HepG2 (cell line): ENCODE measurements around the gene GGPS1. TPM values are rescaled to one million over a fixed set of nuclear protein-coding genes. Genes with fewer than 3 reads are reported as not detected.

Experiments
- EEA1 ChIP-seq: sonication (generic); formaldehyde crosslinking; IDR thresholded peaks from 2 replicates; pipeline ENCODE4 v1.5.1; 2020; ENCODE audit warnings: mild to moderate bottlenecking, missing genetic modification reagents, borderline replicate concordance
- ERF ChIP-seq: IDR thresholded peaks from 2 replicates; pipeline ENCODE4 v1.6.1; 2018; ENCODE audit warnings: missing biosample characterization, missing genetic modification reagents
- GATAD2A ChIP-seq: IDR thresholded peaks from 2 replicates; pipeline ENCODE4 v1.6.1; 2016
- GZF1 ChIP-seq: sonication (generic); formaldehyde crosslinking; IDR thresholded peaks from 2 replicates; pipeline ENCODE4 v1.5.1; 2020; ENCODE audit warnings: mild to moderate bottlenecking, missing genetic modification reagents
- KLF13 ChIP-seq: sonication (generic); formaldehyde crosslinking; IDR thresholded peaks from 2 replicates; pipeline ENCODE4 v1.4.0; 2020; ENCODE audit warnings: mild to moderate bottlenecking, missing genetic modification reagents
- NCOA2 ChIP-seq: sonication (generic); formaldehyde crosslinking; IDR thresholded peaks from 2 replicates; pipeline ENCODE4 v1.8.0; 2022; ENCODE audit warnings: inconsistent platforms
- NFIB ChIP-seq: sonication (generic); formaldehyde crosslinking; IDR thresholded peaks from 2 replicates; pipeline ENCODE4 v1.9.0; 2021; ENCODE audit warnings: missing genetic modification reagents, mild to moderate bottlenecking, borderline replicate concordance
- PATZ1 ChIP-seq: sonication (generic); formaldehyde crosslinking; IDR thresholded peaks from 2 replicates; pipeline ENCODE4 v1.4.0; 2020; ENCODE audit warnings: missing genetic modification reagents
- PLRG1 ChIP-seq: fragments of 450-650 bp; conservative IDR thresholded peaks from 2 replicates; pipeline ENCODE4 v1.6.1; 2016
- SYNCRIP ChIP-seq: fragments of 200-400 bp; formaldehyde crosslinking; IDR thresholded peaks from 2 replicates; pipeline ENCODE4 v1.6.1; 2018; ENCODE audit warnings: mild to moderate bottlenecking, low read depth, low read length; ENCODE audit not compliant: insufficient read depth
- ZFX ChIP-seq: sonication (generic); formaldehyde crosslinking; IDR thresholded peaks from 2 replicates; pipeline ENCODE4 v1.4.0; 2020; ENCODE audit warnings: mild to moderate bottlenecking, low read depth, missing genetic modification reagents, moderate library complexity
- ZFY ChIP-seq: sonication (generic); formaldehyde crosslinking; IDR thresholded peaks from 2 replicates; pipeline ENCODE4 v1.4.0; 2020; ENCODE audit warnings: missing genetic modification reagents
- ZMYM2 ChIP-seq: sonication (generic); formaldehyde crosslinking; IDR thresholded peaks from 2 replicates; pipeline ENCODE4 v1.8.0; 2022; ENCODE audit warnings: mild to moderate bottlenecking, missing genetic modification reagents
- ZNF318 ChIP-seq: sonication (generic); formaldehyde crosslinking; IDR thresholded peaks from 2 replicates; pipeline ENCODE4 v1.4.0; 2020; ENCODE audit warnings: mild to moderate bottlenecking, missing genetic modification reagents
- ZNF547 ChIP-seq: sonication (generic); formaldehyde crosslinking; IDR thresholded peaks from 2 replicates; pipeline ENCODE4 v1.5.1; 2020; ENCODE audit warnings: mild to moderate bottlenecking, missing genetic modification reagents
- ZNF574 ChIP-seq: sonication (generic); formaldehyde crosslinking; IDR thresholded peaks from 2 replicates; pipeline ENCODE4 v1.4.0; 2020; ENCODE audit warnings: missing genetic modification reagents
- ZNF720 ChIP-seq: sonication (generic); formaldehyde crosslinking; IDR thresholded peaks from 2 replicates; pipeline ENCODE4 v1.4.0; 2020; ENCODE audit warnings: missing genetic modification reagents
- polyA plus RNA-seq, 8 experiments: library from polyadenylated mRNA; depleted of rRNA in 3 of 8; stranded (reverse) in 7 of 8; unstranded in 1 of 8; fragments of >200 nt; fragmentation: Illumina TruSeq in 4 of 8; extraction: Trizol in 4 of 8; gene quantifications; 2 replicates each; pipeline versions ENCODE4 v1.2.1 to v1.2.3, GENCODE V29; 2011 to 2016; ENCODE audit warnings: low read depth in 4 of 8, missing spikeins in 1 of 8, mixed read lengths in 1 of 8; ENCODE audit not compliant: insufficient read depth in 1 of 8
- total RNA-seq, 5 experiments: library from RNA; depleted of rRNA; stranded (reverse); fragments of >200 nt; fragmentation: Illumina TruSeq; extraction: Trizol; gene quantifications; 2 replicates each; pipeline ENCODE4 v1.2.3, GENCODE V29; 2016; ENCODE audit warnings: low read depth in 1 of 5

The GGPS1 gene
- total and polyA plus RNA-seq, 2 of the 13 experiments (the other 11 are each of a cell fraction or from before 2014, with no cell fraction given): 28.8 to 42.6 TPM

GRCh38 chr1:235367000-235367908 is 38.9 kb downstream of the GGPS1 start, which contains the start of gene TBCE (continued):
- peak; percentile 35; the same call in 1 of the 2 replicates for TF ChIP-seq ZNF318 (CRISPR knock-in tag)
- TF ChIP-seq ZFY: peak; percentile 78
- no peak for TF ChIP-seq EEA1 (CRISPR knock-in tag)
- peak; percentile 57; the same call in 1 of the 2 replicates for TF ChIP-seq ZNF574 (CRISPR knock-in tag)
- TF ChIP-seq PLRG1: no peak
- no peak for TF ChIP-seq NFIB (CRISPR knock-in tag)
- TF ChIP-seq ZMYM2 (CRISPR knock-in tag): peak; percentile 13; the same call in 1 of the 2 replicates
- TF ChIP-seq NCOA2 (CRISPR knock-in tag): 0 out of 2 replicates have a peak, but pooled peaks have one; percentile 13
- peak; percentile 83 for TF ChIP-seq ERF (CRISPR knock-in tag)
- no peak for TF ChIP-seq KLF13 (CRISPR knock-in tag)
- no peak for TF ChIP-seq ZNF547 (CRISPR knock-in tag)
- TF ChIP-seq ZNF720: no peak
- peak; percentile 45; the same call in 1 of the 2 replicates for TF ChIP-seq PATZ1
- TF ChIP-seq ZFX (CRISPR knock-in tag): peak; percentile 69
- no peak for TF ChIP-seq GZF1 (CRISPR knock-in tag)
- TF ChIP-seq SYNCRIP: no peak
- no peak; the same call in 1 of the 2 replicates for TF ChIP-seq GATAD2A (CRISPR knock-in tag)
